ENCODE measurements around the gene MCMBP. TPM values are rescaled to one million over a fixed set of nuclear protein-coding genes. Genes with fewer than 3 reads are reported as not detected.
"Not testable (repeated sequence)": the region's sequence is repeated elsewhere in the genome, so short reads cannot be mapped to it uniquely, and the experiment has no call there.

The MCMBP gene, protein sequence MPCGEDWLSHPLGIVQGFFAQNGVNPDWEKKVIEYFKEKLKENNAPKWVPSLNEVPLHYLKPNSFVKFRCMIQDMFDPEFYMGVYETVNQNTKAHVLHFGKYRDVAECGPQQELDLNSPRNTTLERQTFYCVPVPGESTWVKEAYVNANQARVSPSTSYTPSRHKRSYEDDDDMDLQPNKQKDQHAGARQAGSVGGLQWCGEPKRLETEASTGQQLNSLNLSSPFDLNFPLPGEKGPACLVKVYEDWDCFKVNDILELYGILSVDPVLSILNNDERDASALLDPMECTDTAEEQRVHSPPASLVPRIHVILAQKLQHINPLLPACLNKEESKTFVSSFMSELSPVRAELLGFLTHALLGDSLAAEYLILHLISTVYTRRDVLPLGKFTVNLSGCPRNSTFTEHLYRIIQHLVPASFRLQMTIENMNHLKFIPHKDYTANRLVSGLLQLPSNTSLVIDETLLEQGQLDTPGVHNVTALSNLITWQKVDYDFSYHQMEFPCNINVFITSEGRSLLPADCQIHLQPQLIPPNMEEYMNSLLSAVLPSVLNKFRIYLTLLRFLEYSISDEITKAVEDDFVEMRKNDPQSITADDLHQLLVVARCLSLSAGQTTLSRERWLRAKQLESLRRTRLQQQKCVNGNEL
- 31.4 and 74.3 TPM in 2 replicates for total RNA-seq (ENCODE audit: low replicate concordance)

DNA sequence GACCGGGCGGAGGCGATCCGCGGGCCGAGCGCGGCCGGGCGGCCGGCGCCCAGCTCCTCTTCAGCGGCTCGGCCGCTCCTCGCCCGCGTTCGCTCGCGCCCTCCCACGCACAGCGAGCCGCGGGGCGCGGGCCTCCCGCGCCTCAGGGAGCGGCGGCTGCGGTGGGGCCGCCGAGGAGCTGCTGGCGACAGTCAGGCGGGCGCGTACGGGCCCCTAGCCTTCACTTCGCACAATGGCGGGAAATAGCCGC is at the start of gene MCMBP:
TSS of gene MCMBP (minus strand) at position 234 of the 250 bp plus-strand sequence. CDS start 259 bp downstream, outside the sequence.
- TF ChIP-seq, protein P1, sequence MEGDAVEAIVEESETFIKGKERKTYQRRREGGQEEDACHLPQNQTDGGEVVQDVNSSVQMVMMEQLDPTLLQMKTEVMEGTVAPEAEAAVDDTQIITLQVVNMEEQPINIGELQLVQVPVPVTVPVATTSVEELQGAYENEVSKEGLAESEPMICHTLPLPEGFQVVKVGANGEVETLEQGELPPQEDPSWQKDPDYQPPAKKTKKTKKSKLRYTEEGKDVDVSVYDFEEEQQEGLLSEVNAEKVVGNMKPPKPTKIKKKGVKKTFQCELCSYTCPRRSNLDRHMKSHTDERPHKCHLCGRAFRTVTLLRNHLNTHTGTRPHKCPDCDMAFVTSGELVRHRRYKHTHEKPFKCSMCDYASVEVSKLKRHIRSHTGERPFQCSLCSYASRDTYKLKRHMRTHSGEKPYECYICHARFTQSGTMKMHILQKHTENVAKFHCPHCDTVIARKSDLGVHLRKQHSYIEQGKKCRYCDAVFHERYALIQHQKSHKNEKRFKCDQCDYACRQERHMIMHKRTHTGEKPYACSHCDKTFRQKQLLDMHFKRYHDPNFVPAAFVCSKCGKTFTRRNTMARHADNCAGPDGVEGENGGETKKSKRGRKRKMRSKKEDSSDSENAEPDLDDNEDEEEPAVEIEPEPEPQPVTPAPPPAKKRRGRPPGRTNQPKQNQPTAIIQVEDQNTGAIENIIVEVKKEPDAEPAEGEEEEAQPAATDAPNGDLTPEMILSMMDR (IDR thresholded peaks at IDR 0.05; ENCODE audit: insufficient read depth, low read length) = no peak
- H3K4me3 ChIP-seq (ENCODE audit: low read depth, low read length) = peak within 1 kb of the TSS; percentile 77

DNA sequence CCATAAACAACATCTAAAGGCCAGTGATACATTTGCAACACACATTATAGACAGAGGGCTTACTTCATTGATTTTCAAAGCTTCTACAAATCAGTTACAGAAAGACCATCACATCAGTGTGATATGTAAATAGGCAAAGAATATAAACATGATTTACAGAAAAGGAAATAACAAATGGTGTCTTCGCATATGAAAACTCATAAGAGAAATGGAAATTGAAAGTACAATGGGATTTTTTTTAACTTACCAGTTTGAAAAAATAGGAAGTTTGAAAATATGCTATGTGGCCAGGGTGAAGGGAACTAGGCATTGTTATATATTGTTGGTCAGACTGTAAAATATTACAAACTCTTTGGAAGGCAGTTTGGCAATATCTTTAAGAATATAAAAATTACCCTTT is 47.2 kb upstream of the MCMBP start:
- no peak for DNase-seq (ENCODE audit: low read depth)
- TF ChIP-seq, protein P1 (IDR thresholded peaks at IDR 0.05; ENCODE audit: insufficient read depth, low read length) = no peak
- H3K4me3 ChIP-seq (ENCODE audit: low read depth, low read length) = no peak overlapping the region

More for the DNA sequence above, at the start of gene MCMBP:
- DNase-seq (ENCODE audit: low read depth) = no peak

DNA sequence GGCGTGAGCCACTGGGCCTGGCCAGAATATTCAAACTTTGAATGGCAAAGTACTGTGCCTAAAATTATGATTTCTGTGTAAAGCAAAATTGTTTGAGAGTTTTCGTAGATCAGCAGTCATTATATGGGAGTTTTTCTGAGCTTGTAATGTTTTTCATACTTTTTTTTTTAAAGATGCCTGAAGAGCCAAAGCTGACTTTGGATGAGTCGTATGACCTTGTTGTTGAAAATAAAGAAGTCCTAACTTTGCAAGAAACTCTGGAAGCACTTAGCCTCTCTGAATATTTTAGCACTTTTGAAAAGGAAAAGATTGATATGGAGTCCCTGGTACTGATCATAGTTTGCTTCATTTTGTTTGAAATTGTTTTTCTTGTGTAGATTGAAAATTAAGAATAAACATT is 46.6 kb upstream of the MCMBP start:
- TF ChIP-seq, protein P1 (IDR thresholded peaks at IDR 0.05; ENCODE audit: insufficient read depth, low read length) = no peak
- DNase-seq (ENCODE audit: low read depth) = no peak
- no peak overlapping the region for H3K4me3 ChIP-seq (ENCODE audit: low read depth, low read length)

DNA sequence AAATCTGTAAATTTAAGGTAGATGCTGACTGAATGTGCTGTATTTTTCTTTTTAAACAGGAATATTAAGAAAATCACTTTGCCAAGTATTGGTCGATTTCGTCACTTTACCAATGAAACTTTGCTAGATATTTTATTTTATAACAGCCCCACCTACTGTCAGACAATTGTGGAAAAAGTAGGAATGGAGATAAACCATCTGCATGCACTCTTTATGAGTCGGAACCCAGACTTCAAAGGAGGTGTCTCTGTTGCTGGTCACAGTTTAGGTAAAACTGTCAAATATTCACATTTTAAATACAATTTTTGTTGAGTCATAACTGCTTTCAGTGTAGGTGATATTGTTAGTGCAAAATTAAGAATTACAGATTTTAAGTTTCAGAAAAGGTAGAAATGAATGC is 45.1 kb upstream of the MCMBP start:
- TF ChIP-seq, protein P1 (IDR thresholded peaks at IDR 0.05; ENCODE audit: insufficient read depth, low read length) = no peak
- peak; percentile 17 for DNase-seq (ENCODE audit: low read depth)
- H3K4me3 ChIP-seq (ENCODE audit: low read depth, low read length) = no peak overlapping the region

DNA sequence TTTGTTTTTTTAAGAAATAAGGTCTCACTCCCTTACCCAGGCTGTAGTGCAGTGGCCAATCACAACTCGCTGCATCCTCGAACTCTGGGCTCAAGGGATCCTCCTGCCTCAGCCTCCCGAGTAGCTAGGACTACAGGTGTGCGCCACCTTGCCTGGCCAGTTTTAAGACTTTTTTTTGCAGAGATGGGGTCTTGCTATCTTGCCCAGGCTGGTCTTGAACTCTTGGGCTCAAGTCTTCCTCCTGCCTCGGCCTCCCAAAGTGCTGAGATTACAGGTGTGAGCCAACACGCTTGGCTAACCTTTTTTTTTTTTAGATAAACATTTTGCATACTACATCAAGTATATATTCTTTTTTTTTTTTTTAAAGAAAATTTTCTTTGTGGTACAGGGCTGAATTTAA is 38.0 kb upstream of the MCMBP start:
- no peak overlapping the region for H3K4me3 ChIP-seq (ENCODE audit: low read depth, low read length)
- DNase-seq (ENCODE audit: low read depth) = no peak
- TF ChIP-seq, protein P1 (IDR thresholded peaks at IDR 0.05; ENCODE audit: insufficient read depth, low read length) = no peak

DNA sequence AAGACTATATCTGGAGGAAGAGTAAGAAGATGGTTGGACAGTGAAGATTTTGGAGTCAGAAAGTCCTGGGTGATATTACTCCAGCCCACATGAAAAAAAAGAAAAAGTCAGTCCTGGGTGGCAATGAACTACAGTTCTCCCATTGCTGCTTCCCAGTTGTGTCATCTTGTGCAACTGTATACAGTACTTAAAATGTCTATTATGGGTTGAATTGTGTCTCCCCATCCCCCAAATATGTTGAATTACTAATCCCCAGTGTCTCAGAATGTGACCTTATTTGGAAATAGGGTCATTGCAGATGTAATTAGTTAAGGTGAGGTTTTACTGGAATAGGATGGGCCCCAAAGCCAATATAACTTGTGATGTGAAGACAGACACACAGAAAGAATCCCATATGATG is 35.5 kb upstream of the MCMBP start:
- TF ChIP-seq, protein P1 (IDR thresholded peaks at IDR 0.05; ENCODE audit: insufficient read depth, low read length) = no peak
- no peak for DNase-seq (ENCODE audit: low read depth)
- H3K4me3 ChIP-seq (ENCODE audit: low read depth, low read length) = no peak overlapping the region

DNA sequence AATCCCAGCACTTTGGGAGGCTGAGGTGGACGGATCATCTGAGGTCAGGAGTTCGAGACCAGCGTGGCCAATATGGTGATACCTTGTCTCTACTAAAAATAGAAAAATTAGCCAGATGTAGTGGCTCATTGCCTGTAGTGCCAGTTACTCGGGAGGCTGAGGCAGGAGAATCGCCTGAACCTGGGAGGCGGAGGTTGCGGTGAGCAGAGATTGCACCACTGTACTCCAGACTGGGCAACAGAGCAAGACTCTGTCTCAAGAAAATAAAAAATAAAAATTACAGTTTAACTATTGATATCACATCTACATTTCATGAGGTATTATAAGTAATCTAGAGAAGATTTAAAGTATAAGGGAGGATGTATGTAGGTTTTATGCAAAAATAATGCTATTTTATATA is 35.1 kb upstream of the MCMBP start:
- not testable (repeated sequence) for DNase-seq (ENCODE audit: low read depth); H3K4me3 ChIP-seq (ENCODE audit: low read depth, low read length)

Data from fibroblast of the aortic adventitia (primary cell).